ENCODE data around the gene SLC1A4. TPM values are rescaled to one million over a fixed set of nuclear protein-coding genes. Genes with fewer than 3 reads are reported as not detected.

SLC1A4 gene
- total RNA-seq, 1 experiment from 2014 or later: 12.9 TPM

DNA sequence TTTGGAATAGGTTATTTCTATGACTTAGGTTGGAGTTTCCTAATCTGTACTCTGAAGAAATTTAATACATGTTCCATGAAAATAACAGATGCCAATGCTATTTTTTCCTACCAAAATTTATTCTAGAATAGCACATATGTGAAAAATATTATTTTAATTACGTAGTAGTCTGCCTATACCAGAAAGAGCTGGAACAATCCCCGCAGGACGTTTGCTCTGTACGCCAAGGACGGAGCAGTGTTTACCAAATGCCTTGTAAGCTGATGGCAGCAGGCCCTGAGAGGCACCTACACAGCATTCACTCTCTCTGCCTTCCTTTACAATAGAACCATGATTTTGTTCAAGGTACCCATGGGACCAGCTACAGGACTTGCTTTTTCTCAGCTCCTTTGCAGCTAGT is 16.8 kb upstream of the SLC1A4 start:
- CTCF ChIA-PET: interaction anchor here (0.6 kb wide), 2 partner anchors 29 to 484 kb away, joined by 3 read pairs; no protein-coding TSS in a partner anchor
- Histone ChIP-seq H3K9me3 (ENCODE audit: control insufficient read depth, insufficient read depth, low read depth, low read length) (no peaks in the 10 kb centered on the region), H3K36me3 (ENCODE audit: control insufficient read depth, insufficient read depth, low read length) (no peaks in the 10 kb centered on the region), H3K27ac (ENCODE audit: low read length) (no peak overlapping the region), H3K4me3 (ENCODE audit: low read depth in 2 of 2, low read length in 2 of 2) (no peak overlapping the region), H3K4me1 (ENCODE audit: control insufficient read depth, insufficient read depth, low read length) (no peaks in the 10 kb centered on the region), H3K27me3 (ENCODE audit: control insufficient read depth, insufficient read depth, low read length) (0 out of 2 replicates have a peak, but pooled peaks cover 2% of the 10 kb centered on the region)
- DNase-seq (ENCODE audit: low read depth, low spot score) (no peak), ATAC-seq (no peak)
- POLR2A ChIA-PET: interaction anchor here (1.1 kb wide), 1 partner anchor 13 kb away, joined by 3 read pairs; no protein-coding TSS in a partner anchor
- intact Hi-C loops (cut with micrococcal nuclease; ENCODE audit: unreplicated experiment) (no loop called here), in situ Hi-C loops (cut with HindIII; ENCODE audit: low pct_unique_long_range_greater_than_20kb, low sequenced_read_pairs) (no loop called here)
- no TSS peak for BruUV-seq (replicated peaks)
- TF ChIP-seq CTCF (IDR thresholded peaks at IDR 0.05) (no peak), TCF7L2 (IDR thresholded peaks at IDR 0.05; ENCODE audit: low read depth, low read length) (no peak), SIN3A (IDR thresholded peaks at IDR 0.05; ENCODE audit: borderline replicate concordance, insufficient read depth, low read depth, low read length) (no peak), POLR2AphosphoS5 (IDR thresholded peaks at IDR 0.05; ENCODE audit: low read depth, low read length) (no peak)
- TF ChIP-seq, protein P1, sequence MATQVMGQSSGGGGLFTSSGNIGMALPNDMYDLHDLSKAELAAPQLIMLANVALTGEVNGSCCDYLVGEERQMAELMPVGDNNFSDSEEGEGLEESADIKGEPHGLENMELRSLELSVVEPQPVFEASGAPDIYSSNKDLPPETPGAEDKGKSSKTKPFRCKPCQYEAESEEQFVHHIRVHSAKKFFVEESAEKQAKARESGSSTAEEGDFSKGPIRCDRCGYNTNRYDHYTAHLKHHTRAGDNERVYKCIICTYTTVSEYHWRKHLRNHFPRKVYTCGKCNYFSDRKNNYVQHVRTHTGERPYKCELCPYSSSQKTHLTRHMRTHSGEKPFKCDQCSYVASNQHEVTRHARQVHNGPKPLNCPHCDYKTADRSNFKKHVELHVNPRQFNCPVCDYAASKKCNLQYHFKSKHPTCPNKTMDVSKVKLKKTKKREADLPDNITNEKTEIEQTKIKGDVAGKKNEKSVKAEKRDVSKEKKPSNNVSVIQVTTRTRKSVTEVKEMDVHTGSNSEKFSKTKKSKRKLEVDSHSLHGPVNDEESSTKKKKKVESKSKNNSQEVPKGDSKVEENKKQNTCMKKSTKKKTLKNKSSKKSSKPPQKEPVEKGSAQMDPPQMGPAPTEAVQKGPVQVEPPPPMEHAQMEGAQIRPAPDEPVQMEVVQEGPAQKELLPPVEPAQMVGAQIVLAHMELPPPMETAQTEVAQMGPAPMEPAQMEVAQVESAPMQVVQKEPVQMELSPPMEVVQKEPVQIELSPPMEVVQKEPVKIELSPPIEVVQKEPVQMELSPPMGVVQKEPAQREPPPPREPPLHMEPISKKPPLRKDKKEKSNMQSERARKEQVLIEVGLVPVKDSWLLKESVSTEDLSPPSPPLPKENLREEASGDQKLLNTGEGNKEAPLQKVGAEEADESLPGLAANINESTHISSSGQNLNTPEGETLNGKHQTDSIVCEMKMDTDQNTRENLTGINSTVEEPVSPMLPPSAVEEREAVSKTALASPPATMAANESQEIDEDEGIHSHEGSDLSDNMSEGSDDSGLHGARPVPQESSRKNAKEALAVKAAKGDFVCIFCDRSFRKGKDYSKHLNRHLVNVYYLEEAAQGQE (IDR thresholded peaks at IDR 0.05; ENCODE audit: insufficient read depth in 1 of 2, low read depth in 2 of 2, low read length in 1 of 2): no peak

GRCh38 chr2:64972876-64973275 is 16.3 kb upstream of the SLC1A4 start:
- TF ChIP-seq SIN3A (IDR thresholded peaks at IDR 0.05; ENCODE audit: borderline replicate concordance, insufficient read depth, low read depth, low read length) (no peak), POLR2AphosphoS5 (IDR thresholded peaks at IDR 0.05; ENCODE audit: low read depth, low read length) (no peak), TCF7L2 (IDR thresholded peaks at IDR 0.05; ENCODE audit: low read depth, low read length) (no peak), CTCF (IDR thresholded peaks at IDR 0.05) (no peak)
- TF ChIP-seq, protein P1 (IDR thresholded peaks at IDR 0.05; ENCODE audit: insufficient read depth in 1 of 2, low read depth in 2 of 2, low read length in 1 of 2): no peak
- Histone ChIP-seq H3K27me3 (ENCODE audit: control insufficient read depth, insufficient read depth, low read length) (no peaks in the 10 kb centered on the region), H3K36me3 (ENCODE audit: control insufficient read depth, insufficient read depth, low read length) (no peaks in the 10 kb centered on the region), H3K4me3 (ENCODE audit: low read depth in 2 of 2, low read length in 2 of 2) (no peak overlapping the region), H3K9me3 (ENCODE audit: control insufficient read depth, insufficient read depth, low read depth, low read length) (no peaks in the 10 kb centered on the region), H3K4me1 (ENCODE audit: control insufficient read depth, insufficient read depth, low read length) (no peaks in the 10 kb centered on the region), H3K27ac (ENCODE audit: low read length) (no peak overlapping the region)
- intact Hi-C loops (cut with micrococcal nuclease; ENCODE audit: unreplicated experiment) (no loop called here), in situ Hi-C loops (cut with HindIII; ENCODE audit: low pct_unique_long_range_greater_than_20kb, low sequenced_read_pairs) (no loop called here)
- ChIA-PET CTCF (interaction anchor here (0.6 kb wide), 2 partner anchors 29 to 485 kb away, joined by 3 read pairs; no protein-coding TSS in a partner anchor), POLR2A (no interaction called here)
- BruUV-seq (replicated peaks): no TSS peak
- DNase-seq (ENCODE audit: low read depth, low spot score) (no peak), ATAC-seq (no peak)

Measured in Panc1 (cell line).